Measurements from ENCODE around the gene GGA2. TPM values are rescaled to one million over a fixed set of nuclear protein-coding genes. Genes with fewer than 3 reads are reported as not detected.

Gene GGA2
- total and polyA plus RNA-seq, 3 donors from 2014 or later, result 47.2 to 71.9 (median 60.6) TPM

DNA sequence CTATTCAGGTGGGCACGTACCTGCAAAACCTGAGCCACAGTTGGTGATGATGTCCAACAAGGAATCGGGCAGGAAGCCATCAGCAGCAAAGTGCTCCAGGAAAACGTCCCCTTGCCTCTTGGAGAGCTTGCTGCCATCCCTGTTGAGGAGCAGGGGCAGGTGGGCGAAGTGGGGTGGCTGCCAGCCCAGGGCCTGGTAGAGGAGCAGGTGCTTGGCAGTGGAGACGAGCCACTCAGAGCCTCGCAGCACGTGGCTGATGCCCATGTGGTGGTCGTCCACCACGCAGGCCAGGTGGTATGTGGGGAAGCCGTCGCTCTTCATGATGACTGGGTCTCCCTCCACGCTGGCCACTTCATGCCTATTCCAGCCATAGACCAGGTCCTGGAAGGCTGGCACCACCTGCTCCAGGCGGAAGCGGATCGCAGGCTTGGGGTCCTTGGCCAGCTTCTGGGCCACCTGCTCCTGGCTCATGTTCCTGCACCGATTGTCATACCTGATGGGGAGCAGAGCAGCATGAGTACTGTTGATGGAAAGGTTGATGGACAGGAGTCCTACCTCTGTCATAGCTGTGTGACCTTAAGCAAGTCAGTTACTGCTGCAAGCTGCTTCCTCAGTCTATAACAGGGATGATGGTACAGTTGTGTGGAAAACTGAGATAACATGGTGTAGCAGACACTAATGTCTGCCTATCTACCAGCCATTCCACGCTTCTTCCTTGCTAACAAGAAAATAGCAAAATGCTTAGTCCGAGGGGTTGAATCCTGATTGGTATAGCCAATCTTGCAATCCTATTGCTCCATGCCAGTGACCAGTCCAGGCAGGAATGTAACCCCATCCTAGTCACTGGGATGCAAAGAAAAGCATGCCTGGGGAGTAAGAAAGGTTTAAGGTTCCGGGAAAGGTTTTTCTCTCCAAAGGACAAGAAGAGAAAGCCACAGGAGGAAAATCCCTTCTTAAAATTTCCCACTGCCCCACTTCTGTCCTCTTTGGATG is 24.9 kb upstream of the GGA2 start:
- intact Hi-C loops (cut with DNase I; ENCODE audit: low total_unique reads), result no loop called here
- DNase-seq, result no peak
- Histone ChIP-seq H3K4me1 (no peaks in the 10 kb centered on the region), H3K27ac (no peak overlapping the region), H3K36me3 (ENCODE audit: low read depth, missing control alignments) (no peaks in the 10 kb centered on the region), H3K9me3 (no peaks in the 10 kb centered on the region), H3K27me3 (no peaks in the 10 kb centered on the region), H3K4me3 (no peak overlapping the region)
- WGBS, 2 donors, result 93% methylated on average over 18 to 19 of the region's 19 CpGs
- TF ChIP-seq, protein P1, sequence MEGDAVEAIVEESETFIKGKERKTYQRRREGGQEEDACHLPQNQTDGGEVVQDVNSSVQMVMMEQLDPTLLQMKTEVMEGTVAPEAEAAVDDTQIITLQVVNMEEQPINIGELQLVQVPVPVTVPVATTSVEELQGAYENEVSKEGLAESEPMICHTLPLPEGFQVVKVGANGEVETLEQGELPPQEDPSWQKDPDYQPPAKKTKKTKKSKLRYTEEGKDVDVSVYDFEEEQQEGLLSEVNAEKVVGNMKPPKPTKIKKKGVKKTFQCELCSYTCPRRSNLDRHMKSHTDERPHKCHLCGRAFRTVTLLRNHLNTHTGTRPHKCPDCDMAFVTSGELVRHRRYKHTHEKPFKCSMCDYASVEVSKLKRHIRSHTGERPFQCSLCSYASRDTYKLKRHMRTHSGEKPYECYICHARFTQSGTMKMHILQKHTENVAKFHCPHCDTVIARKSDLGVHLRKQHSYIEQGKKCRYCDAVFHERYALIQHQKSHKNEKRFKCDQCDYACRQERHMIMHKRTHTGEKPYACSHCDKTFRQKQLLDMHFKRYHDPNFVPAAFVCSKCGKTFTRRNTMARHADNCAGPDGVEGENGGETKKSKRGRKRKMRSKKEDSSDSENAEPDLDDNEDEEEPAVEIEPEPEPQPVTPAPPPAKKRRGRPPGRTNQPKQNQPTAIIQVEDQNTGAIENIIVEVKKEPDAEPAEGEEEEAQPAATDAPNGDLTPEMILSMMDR (IDR thresholded peaks at IDR 0.05), result no peak

DNA sequence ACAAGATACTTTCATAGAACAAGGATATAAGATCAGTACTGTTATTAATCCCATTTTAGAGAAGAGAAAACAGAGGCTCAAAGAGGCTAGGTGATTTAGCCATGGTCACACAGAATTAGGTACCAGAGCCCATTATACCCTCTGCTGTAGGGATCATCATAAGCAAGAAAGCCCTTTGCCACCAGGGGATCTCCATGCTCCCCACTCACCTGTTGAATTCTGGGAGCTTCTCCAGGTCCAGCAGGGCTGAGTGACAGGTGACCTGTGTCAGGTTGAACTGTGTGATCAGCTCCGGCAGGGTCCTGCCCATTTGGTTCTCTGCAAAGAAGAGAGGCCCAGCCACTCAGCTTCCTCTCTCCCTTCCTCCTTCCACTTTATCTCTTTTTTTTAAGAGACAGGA is 22.2 kb upstream of the GGA2 start:
- TF ChIP-seq POLR2A (IDR thresholded peaks at IDR 0.05), result no peak
- TF ChIP-seq, protein P1 (IDR thresholded peaks at IDR 0.05), result no peak
- 89 to 100% methylated on average over 1 of the region's 1 CpG for WGBS, 2 donors
- Histone ChIP-seq H3K4me3 (no peak overlapping the region), H3K27ac (no peak overlapping the region), H3K9me3 (no peaks in the 10 kb centered on the region), H3K27me3 (no peaks in the 10 kb centered on the region), H3K4me1 (no peaks in the 10 kb centered on the region), H3K36me3 (ENCODE audit: low read depth, missing control alignments) (no peaks in the 10 kb centered on the region)
- no peak for DNase-seq
- intact Hi-C loops (cut with DNase I; ENCODE audit: low total_unique reads), result no loop called here

DNA sequence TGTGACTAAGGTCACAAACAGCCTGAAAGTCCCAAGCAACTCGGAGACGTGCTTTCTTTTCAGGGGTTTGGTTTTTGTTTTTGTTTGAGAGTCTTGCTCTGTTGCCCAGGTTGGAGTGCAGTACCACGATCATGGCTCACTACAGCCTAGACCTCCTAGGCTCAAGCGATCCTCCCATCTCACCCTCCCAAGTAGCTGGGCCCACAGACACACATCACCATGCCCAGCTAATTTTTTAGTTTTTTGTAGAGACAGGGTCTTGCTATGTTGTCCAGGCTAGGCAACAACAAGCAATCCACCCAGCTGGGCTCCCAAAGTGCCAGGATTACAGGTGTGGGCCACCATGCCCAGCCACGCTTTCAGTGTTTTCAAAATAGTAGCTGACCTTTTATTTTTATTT is 19.8 kb upstream of the GGA2 start:
- no peaks in the 10 kb centered on the region for H3K36me3 ChIP-seq (ENCODE audit: low read depth, missing control alignments)
- no peaks in the 10 kb centered on the region for H3K27me3 ChIP-seq
- no peaks in the 10 kb centered on the region for H3K9me3 ChIP-seq
- intact Hi-C loops (cut with DNase I; ENCODE audit: low total_unique reads), result no loop called here
- H3K4me3 ChIP-seq, result no peak overlapping the region
- DNase-seq, result no peak
- WGBS, 2 donors, result 96% methylated on average over 5 of the region's 5 CpGs
- no peaks in the 10 kb centered on the region for H3K4me1 ChIP-seq
- H3K27ac ChIP-seq, result no peak overlapping the region
- TF ChIP-seq, protein P1 (IDR thresholded peaks at IDR 0.05), result no peak
- TF ChIP-seq POLR2A (IDR thresholded peaks at IDR 0.05), result no peak

DNA sequence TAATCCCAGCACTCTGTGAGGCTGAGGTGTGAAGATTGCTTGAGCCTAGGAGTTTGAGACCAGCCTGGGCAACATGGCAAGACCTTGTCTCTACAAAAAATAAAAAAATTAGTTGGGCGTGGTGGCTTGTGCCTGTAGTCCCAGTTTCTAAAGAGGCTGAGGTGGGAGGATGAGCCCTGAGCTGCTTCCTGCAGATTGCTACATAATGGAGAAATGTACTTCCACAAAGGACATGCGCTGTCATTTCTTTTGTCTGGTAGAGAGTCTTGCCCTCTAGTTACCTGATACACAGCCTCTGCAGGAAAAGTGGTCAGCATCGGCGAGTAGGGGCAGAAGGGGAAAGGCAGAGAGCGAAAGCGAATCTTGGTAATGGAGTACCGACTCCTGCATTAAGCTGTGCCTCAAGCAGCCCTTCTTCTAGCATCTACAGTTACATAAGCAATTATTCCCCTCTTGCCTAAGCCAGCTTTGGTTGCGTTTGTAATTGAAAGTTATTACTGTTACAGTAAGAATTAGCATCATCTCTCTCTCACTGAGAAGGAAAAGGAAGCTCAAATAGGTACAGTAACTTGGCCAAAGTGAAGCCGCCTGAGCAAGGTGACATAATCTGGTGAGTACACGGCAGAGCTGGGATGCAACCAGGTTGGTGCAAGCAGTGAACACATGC is 18.5 kb upstream of the GGA2 start:
- Histone ChIP-seq H3K36me3 (ENCODE audit: low read depth, missing control alignments) (no peaks in the 10 kb centered on the region), H3K4me1 (no peaks in the 10 kb centered on the region), H3K4me3 (no peak overlapping the region), H3K27me3 (no peaks in the 10 kb centered on the region), H3K27ac (no peak overlapping the region), H3K9me3 (no peaks in the 10 kb centered on the region)
- intact Hi-C loops (cut with DNase I; ENCODE audit: low total_unique reads), result no loop called here
- no peak for TF ChIP-seq POLR2A (IDR thresholded peaks at IDR 0.05)
- TF ChIP-seq, protein P1 (IDR thresholded peaks at IDR 0.05), result no peak
- no peak for DNase-seq
- 95% methylated on average over 10 of the region's 10 CpGs for WGBS, 2 donors
